HG02870 (cell line): ENCODE measurements around the gene MGAT5.
A peak's percentile ranks its signal among the peaks of the same experiment; 100 is the strongest.

Experiments
- ATAC-seq: cut with Tn5 transposase; IDR thresholded peaks from one replicate; pipeline ENCODE4 v1.9.1; 2021; ENCODE audit warnings: mild to moderate bottlenecking, moderate library complexity; ENCODE audit not compliant: unreplicated experiment

The MGAT5 gene

DNA sequence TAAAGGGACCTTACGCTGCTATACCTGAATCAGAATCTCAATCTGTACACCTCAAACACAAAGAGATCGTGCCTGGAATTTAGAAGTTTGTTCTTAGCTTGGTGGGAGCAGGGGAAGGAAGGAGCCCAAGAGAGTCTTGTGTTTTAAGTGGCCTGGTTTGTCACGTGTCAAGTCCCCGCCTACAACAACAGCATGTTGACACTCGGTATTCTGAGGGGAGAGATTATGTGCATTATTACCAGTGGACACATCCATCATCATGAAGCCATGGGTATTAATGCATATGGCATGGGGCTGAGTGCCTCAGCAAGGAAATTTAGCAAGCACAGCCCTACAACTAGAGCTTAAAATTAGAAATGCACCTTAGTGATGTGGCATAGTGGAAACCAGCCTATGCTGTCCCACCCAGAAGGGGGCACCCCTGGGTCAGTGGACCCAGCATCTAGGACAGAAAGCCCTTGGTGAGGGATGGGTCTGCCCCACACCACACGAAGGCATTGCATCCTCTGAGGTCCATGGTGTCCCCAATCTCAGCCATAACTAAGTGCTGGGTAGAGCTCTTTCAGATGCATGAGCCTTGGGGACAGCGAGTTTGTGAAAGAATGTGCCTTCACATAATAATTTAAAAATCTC, 138.7 kb downstream of the MGAT5 start:
- no peak for ATAC-seq

DNA sequence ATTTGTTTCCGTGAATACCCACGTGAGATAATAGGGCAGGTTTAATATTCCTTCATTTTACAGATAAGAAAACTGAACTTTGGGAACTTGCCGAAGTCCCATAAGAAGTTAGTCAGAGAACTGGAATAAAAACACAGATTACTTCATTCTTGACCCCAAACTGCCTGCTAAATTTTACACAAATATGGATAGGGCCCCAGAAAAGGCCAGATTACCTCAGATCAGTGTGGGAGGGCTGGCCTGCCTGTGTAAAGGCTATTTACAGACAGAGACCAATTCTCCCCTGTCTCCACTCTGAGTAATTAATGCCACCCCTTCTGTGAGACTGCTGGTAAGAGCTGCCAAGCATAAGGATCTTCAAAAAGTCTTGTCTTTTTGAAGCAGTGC, 139.2 kb downstream of the MGAT5 start:
- no peak for ATAC-seq

GRCh38 chr2:134395779-134396178, 141.9 kb downstream of the MGAT5 start:
- ATAC-seq = no peak

- no peak for ATAC-seq
Measured at GRCh38 chr2:134396493-134396892, 142.6 kb downstream of the MGAT5 start.

- no peak for ATAC-seq
Measured at GRCh38 chr2:134397146-134397896, 143.4 kb downstream of the MGAT5 start.

GRCh38 chr2:134398300-134398699, 144.4 kb downstream of the MGAT5 start:
- no peak for ATAC-seq

DNA sequence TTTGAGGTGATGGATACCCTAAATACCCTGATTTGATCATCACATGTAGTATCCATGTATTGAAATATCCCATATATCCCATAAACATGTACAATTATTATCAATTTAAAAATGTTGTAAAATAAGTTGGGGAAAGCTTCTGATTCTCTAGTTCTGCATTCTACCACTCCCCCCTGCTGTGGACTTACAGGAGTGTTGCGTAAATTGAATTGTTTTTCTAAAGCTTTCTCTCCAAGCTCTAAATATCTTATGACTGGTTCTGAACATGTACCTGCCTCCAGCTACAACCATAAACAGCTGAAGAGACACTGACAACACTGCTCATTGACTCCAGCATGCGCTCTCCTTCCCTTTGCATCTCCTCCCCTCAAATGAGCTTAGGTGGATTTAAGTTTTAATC, 145.2 kb downstream of the MGAT5 start:
- ATAC-seq = no peak

GRCh38 chr2:134401081-134401497, 147.2 kb downstream of the MGAT5 start:
- ATAC-seq = no peak

GRCh38 chr2:134401789-134402188, 147.9 kb downstream of the MGAT5 start:
- no peak for ATAC-seq

DNA sequence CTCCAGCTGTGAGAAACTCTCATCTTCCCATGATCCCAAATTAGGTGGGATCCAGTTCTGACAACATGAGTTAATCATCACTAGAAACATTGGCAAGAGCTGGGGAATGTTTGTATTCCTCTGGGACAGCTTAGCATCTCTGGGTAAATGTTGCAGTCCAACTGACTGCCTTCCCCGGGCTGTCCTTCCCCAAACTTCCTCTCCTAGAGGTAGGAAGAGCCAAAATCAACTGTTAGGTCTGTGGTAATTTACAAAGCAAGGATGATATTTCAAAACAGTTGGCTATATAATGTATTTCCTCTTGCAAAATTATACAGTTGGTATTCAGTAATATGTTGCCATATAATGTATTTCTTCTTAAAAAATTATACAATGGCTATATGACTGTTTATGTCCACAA, 148.5 kb downstream of the MGAT5 start:
- no peak for ATAC-seq

- ATAC-seq = no peak
Measured at GRCh38 chr2:134405611-134406081, 151.8 kb downstream of the MGAT5 start.

- no peak for ATAC-seq
Measured at GRCh38 chr2:134406311-134406710, 152.4 kb downstream of the MGAT5 start.

- no peak for ATAC-seq
Measured at GRCh38 chr2:134406736-134407135, 152.9 kb downstream of the MGAT5 start.

DNA sequence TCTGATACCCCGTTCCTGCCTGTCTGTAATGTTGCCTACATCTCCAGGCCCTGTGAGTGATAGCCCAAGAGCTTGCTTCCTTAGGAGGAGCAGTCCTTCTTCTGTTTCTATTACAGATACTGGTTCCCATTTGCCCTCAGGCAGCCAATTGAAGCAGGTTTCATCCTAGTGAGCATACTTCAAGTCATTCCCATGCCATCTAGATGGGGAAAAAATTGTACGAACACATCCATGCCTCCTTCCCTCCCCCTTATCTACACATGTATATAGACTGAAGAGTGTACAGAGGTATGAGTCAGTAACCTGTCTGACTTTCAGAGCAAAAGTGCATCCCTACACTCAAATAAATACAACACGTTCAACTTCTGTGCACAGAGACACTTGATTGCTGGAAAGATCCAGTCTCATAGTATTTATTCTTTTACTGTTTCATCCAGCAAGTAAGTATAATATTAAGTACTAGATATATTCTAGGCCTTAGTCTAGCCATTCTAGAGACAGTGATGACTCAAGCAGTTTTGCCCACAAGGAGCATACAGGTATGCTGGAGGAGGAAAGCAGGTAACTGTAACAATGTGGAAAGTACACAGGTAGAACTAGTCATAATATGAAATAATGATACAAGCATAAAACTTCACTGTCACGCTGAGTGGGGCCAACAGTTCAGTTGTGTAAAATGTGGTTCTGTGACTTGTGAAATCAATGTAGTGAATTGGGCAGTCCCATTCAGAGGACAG, 153.4 kb downstream of the MGAT5 start:
- no peak for ATAC-seq

- ATAC-seq = no peak
Measured at GRCh38 chr2:134408386-134408785, 154.5 kb downstream of the MGAT5 start.

DNA sequence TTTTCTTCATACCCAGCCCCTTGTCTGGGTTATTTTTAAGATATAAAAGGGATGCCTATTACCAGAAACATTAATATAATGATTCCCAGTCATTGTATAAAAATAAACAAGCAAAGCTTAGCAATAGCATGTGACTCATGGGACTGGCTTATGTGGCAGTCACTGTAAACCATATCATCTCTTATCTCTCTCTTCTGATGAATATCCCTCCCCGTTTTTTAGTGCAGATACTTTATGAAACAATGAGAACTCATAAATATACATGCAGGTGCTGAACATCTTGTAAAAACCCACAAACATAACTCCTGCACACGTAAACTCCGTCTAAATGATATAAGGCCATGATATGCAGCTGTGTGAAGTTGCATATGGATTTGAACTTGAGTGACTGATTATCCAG, 154.9 kb downstream of the MGAT5 start:
- ATAC-seq = no peak

DNA sequence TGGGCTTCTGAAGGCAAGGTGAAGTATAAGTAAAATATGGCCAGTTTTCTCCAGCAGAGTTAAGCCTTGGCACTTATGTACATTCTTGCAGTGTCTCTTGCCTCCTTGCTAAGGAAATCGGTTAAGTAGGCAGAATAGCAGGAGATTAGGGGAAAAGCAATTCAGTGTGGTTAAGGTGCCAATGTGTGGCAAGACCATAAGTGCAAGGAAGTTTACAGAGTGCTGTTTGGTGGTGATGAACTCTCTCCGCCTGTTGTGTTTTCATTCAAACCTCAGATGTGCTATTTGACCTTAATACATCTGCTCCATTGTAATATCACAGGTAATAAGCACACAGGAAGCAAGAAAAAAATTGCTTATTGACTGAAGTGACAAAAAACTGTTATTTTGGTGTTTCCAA, 156.1 kb downstream of the MGAT5 start:
- no peak for ATAC-seq

DNA sequence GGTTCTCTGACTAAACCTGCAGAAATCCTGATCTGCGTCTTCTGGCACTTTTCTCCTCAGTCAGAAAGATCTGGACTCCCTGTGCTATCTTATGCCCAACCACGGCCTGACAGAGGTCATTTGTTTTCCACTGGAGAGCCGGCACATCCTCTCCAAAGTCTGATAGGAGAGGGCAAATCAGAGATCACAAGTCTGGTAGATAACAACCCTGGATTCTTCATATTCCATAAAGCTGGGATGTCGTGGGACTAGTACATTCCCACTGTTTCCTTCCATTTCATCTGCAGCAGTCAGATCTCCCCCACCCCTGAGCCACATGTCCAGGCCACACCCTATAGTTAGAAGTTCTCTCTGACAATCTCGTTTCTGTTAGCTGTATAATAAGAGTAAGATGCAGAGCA, 157.0 kb downstream of the MGAT5 start:
- no peak for ATAC-seq

GRCh38 chr2:134411279-134411827, 157.5 kb downstream of the MGAT5 start:
- ATAC-seq = no peak

GRCh38 chr2:134411828-134412638, 158.2 kb downstream of the MGAT5 start:
- ATAC-seq = peak; percentile 91

GRCh38 chr2:134412639-134412999, 158.7 kb downstream of the MGAT5 start:
- ATAC-seq = no peak
